ENCODE data around the gene RMP24. TPM values are rescaled to one million over a fixed set of nuclear protein-coding genes. Genes with fewer than 3 reads are reported as not detected.

RMP24 gene

Other genes starting within 250 kb of the RMP24 start
- 20.3 TPM for gene RPRD1A, start 94.9 kb downstream of the RMP24 start, total RNA-seq
- gene RPRD1A, start 94.9 kb downstream of the RMP24 start, polyA plus RNA-seq, result 10 to 100 TPM in 2 of 4 donors, 1 to 10 TPM in 2; 8.2 to 12.1 (median 10.1) TPM
- gene SLC39A6, start 156.7 kb downstream of the RMP24 start, total RNA-seq, result 13.7 TPM
- gene SLC39A6, start 156.7 kb downstream of the RMP24 start, polyA plus RNA-seq, result 10 to 100 TPM; 22.3 to 25.9 (median 24.5) TPM
- 161 TPM for gene ELP2, start 157.2 kb downstream of the RMP24 start, total RNA-seq
- gene ELP2, start 157.2 kb downstream of the RMP24 start, polyA plus RNA-seq, result 10 to 100 TPM; 71.0 to 96.6 (median 87.5) TPM
- not detected for gene MOCOS, start 214.8 kb downstream of the RMP24 start, total RNA-seq
- under 1 TPM in 1 of 4 donors, not detected in 3; 0.02 TPM for gene MOCOS, start 214.8 kb downstream of the RMP24 start, polyA plus RNA-seq

All from CD4-positive, CD25-positive, alpha-beta regulatory T cell (primary cell).